Progenitor cell of endocrine pancreas (in vitro differentiated cells): ENCODE measurements around the gene MYO9B. TPM values are rescaled to one million over a fixed set of nuclear protein-coding genes. Genes with fewer than 3 reads are reported as not detected.

ENCODE experiments used
- DNase-seq: peaks from one replicate; pipeline ENCODE4 v3.0.0; 2021; ENCODE audit warnings: low spot score; ENCODE audit not compliant: unreplicated experiment
- H3K27ac Mint-ChIP-seq: 2 replicates; pipeline ENCODE4 v1.8.0; 2021; ENCODE audit warnings: mild to moderate bottlenecking, moderate library complexity, mixed read lengths
- H3K27me3 Mint-ChIP-seq: 2 replicates; pipeline ENCODE4 v1.8.0; 2021; ENCODE audit warnings: mixed read lengths
- H3K36me3 Mint-ChIP-seq: 2 replicates; pipeline ENCODE4 v1.8.0; 2022; ENCODE audit warnings: mixed read lengths; ENCODE audit not compliant: insufficient read depth
- H3K4me1 Mint-ChIP-seq: 2 replicates; pipeline ENCODE4 v1.8.0; 2021; ENCODE audit warnings: low read depth, mixed read lengths
- H3K4me3 Mint-ChIP-seq: 2 replicates; pipeline ENCODE4 v1.8.0; 2021; ENCODE audit warnings: low read depth, mild to moderate bottlenecking, moderate library complexity, mixed read lengths
- H3K9me3 Mint-ChIP-seq: 2 replicates; pipeline ENCODE4 v1.8.0; 2021; ENCODE audit warnings: low read depth, mixed read lengths
- total RNA-seq: library from RNA; stranded (reverse); gene quantifications from 2 replicates; pipeline ENCODE4 v1.2.1, GENCODE V29; 2021
- TF ChIP-seq, protein P1 (sequence below): fragments of 200-600 bp; sonication (generic); IDR thresholded peaks from one replicate; pipeline ENCODE4 v1.5.0; 2021; ENCODE audit warnings: antibody characterized with exemption, mild to moderate bottlenecking; ENCODE audit not compliant: unreplicated experiment

The MYO9B gene
- total RNA-seq, 1 donor from 2014 or later: 79.7 TPM

DNA sequence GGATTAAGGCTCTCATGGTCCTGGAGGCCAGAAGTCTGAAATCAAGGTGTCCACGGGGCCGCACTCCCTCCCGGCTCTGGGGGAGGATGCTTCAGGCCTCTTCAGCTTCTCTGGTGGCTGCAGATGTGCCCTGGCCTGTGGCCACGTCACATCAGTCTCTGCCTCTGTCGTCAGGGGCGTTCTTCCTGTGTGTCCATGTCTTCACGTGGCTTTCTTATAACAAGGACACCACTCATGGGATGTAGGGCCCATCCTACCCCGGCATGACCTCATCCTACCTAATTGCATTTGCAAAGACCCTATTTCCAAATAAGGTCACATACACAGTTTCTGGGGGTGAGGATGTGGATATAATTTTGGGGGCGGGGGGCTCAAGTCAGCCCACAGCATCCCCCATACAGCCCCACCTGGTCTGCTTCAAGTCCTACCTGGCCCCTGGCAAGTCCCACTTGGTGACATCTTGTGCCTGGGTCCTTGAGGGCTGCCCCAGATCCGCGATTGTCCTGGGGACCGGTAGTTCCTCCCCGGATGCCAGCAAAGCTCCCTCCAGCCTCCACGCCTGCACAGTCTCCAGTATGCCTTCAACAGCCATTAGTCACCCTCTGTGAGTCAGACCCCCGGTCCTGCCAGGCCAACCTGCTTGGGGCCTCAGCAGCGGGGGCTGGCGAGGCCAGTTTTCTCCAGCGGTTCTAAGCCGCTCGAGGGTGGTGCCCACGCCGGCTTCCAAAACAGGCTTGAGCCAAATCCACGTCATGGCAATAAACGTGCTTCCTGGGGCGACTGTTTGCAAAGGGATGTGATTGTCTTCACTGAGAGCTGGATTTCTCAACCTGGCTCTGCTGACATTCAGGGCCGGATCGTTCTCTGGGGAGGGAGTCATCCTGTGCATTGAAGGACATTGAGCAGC lies 32.2 kb downstream of the MYO9B start:
- peaks cover 12% of the 10 kb centered on the region for H3K36me3 Mint-ChIP-seq
- H3K9me3 Mint-ChIP-seq: peaks cover 3% of the 10 kb centered on the region
- peak overlapping the region; percentile 41 for H3K27ac Mint-ChIP-seq
- no peaks in the 10 kb centered on the region for H3K4me1 Mint-ChIP-seq
- DNase-seq: no peak
- no peaks in the 10 kb centered on the region for H3K27me3 Mint-ChIP-seq
- H3K4me3 Mint-ChIP-seq: no peak overlapping the region
- TF ChIP-seq, protein P1, sequence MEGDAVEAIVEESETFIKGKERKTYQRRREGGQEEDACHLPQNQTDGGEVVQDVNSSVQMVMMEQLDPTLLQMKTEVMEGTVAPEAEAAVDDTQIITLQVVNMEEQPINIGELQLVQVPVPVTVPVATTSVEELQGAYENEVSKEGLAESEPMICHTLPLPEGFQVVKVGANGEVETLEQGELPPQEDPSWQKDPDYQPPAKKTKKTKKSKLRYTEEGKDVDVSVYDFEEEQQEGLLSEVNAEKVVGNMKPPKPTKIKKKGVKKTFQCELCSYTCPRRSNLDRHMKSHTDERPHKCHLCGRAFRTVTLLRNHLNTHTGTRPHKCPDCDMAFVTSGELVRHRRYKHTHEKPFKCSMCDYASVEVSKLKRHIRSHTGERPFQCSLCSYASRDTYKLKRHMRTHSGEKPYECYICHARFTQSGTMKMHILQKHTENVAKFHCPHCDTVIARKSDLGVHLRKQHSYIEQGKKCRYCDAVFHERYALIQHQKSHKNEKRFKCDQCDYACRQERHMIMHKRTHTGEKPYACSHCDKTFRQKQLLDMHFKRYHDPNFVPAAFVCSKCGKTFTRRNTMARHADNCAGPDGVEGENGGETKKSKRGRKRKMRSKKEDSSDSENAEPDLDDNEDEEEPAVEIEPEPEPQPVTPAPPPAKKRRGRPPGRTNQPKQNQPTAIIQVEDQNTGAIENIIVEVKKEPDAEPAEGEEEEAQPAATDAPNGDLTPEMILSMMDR: no peak

DNA sequence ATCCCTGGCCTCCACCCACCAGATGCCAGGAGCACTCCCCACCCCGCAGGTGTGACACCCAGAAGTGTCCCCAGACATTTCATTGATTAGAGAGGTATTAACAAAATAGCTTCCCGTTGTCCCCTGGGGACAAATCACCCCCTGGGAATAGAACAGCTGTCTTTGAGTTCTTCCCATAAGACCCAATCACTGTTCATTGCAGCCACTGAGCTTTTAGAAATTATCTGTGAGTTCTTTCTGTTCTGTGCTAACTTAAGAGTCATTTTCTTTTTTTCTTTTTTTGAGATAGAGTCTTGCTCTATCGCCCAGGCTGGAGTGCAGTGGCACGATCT lies 32.8 kb downstream of the MYO9B start:
- DNase-seq: no peak
- H3K9me3 Mint-ChIP-seq: no peaks in the 10 kb centered on the region
- peak overlapping the region; percentile 41 for H3K27ac Mint-ChIP-seq
- H3K4me3 Mint-ChIP-seq: no peak overlapping the region
- no peaks in the 10 kb centered on the region for H3K4me1 Mint-ChIP-seq
- TF ChIP-seq, protein P1: no peak
- H3K36me3 Mint-ChIP-seq: peaks cover 6% of the 10 kb centered on the region
- H3K27me3 Mint-ChIP-seq: no peaks in the 10 kb centered on the region

DNA sequence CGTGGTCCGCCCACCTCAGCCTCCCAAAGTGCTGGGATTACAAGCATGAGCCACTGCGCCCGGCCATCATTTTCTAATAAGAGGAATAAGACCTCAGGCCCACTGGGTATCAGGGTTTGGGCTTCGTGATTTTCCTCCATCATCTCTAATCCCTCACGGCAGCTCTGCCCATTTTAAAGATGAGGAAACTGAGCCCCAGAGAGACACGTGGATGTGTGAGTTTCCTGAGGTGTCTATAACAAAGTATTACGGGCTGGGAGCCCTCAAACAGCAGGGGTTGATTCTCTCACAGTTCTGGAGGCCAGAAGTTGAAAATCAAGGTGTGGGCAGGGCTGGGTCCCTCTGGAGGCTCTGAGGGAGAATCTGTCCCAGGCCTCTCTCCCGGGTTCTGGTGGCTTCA lies 33.7 kb downstream of the MYO9B start:
- H3K4me1 Mint-ChIP-seq: no peaks in the 10 kb centered on the region

DNA sequence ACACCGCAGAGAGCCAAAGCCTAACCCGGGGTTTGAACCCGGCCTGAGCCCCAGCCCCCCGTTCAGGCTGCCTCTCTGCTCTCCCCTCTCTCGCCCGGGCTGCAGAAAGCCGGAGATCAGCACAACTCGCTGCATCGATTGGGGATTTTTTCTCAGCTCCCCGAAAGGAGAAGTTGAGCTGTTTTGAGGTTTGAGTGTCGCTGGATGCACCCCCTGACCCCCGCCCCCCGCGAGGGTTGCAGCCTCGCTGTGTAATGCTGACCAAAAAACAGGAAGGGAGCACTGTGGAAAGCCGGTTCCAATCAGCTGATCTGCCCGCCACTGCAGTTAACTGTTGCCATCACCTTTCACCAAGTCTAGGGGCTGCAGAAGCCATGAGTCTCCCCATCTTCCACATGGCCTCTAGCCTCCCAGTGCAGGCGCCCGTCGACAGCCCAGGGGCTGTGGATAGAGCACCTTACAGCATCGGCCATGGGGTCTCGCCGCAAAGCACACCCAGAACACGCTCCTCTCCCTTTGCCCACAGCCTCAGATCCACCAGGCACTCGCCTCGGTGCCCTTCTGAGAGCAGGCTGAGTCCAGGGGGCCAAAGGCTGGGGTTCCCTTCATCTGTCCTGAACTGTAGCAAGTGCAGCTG lies 34.5 kb downstream of the MYO9B start:
- TF ChIP-seq, protein P1: no peak
- H3K27ac Mint-ChIP-seq: no peak overlapping the region
- H3K4me1 Mint-ChIP-seq: no peaks in the 10 kb centered on the region
- no peak overlapping the region for H3K4me3 Mint-ChIP-seq
- no peak for DNase-seq
- H3K9me3 Mint-ChIP-seq: no peaks in the 10 kb centered on the region
- H3K36me3 Mint-ChIP-seq: peaks cover 4% of the 10 kb centered on the region
- no peaks in the 10 kb centered on the region for H3K27me3 Mint-ChIP-seq

More for the DNA sequence above, 33.7 kb downstream of the MYO9B start:
- no peak overlapping the region for H3K27ac Mint-ChIP-seq
- no peaks in the 10 kb centered on the region for H3K9me3 Mint-ChIP-seq
- H3K27me3 Mint-ChIP-seq: no peaks in the 10 kb centered on the region
- H3K36me3 Mint-ChIP-seq: peaks cover 4% of the 10 kb centered on the region
- DNase-seq: no peak
- TF ChIP-seq, protein P1: no peak
- no peak overlapping the region for H3K4me3 Mint-ChIP-seq

DNA sequence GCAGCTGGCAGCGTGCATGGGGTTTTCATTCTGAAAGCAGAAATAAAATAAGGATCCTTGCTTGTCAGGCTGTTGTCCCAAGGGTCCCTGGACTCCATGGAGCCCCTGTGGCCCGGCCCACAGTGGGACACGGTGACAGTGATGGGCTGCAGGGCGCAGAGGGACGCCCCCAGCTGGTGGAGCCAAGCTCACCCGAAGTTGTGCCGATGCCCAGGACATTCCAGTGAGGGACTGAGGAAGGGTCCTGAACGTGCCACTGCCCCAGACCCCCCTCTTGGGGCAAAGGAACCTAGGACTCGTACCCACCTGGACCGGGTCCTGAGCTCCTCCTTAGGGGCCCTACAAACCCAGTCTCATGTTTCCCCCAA lies 35.0 kb downstream of the MYO9B start:
- no peaks in the 10 kb centered on the region for H3K9me3 Mint-ChIP-seq
- H3K27ac Mint-ChIP-seq: no peak overlapping the region
- H3K36me3 Mint-ChIP-seq: peaks cover 4% of the 10 kb centered on the region
- TF ChIP-seq, protein P1: no peak
- no peak overlapping the region for H3K4me3 Mint-ChIP-seq
- no peak for DNase-seq
- H3K27me3 Mint-ChIP-seq: no peaks in the 10 kb centered on the region
- no peaks in the 10 kb centered on the region for H3K4me1 Mint-ChIP-seq
